Muscle layer of colon (tissue), 2 donors: ENCODE data around the gene SEC23B.

Experiments used
- H3K27ac ChIP-seq: one replicate; pipeline ENCODE4 v1.7.0; 2013; ENCODE audit warnings: low read depth, mild to moderate bottlenecking, low read length, moderate library complexity
- H3K27me3 ChIP-seq, 2 donors: one replicate each; pipeline ENCODE4 v1.7.0; 2013; ENCODE audit warnings: low read length in 2 of 2, mild to moderate bottlenecking in 2 of 2; ENCODE audit not compliant: insufficient read depth in 2 of 2, control insufficient read depth in 1 of 2
- H3K36me3 ChIP-seq: one replicate; pipeline ENCODE4 v1.7.0; 2013; ENCODE audit warnings: mild to moderate bottlenecking, low read length; ENCODE audit not compliant: insufficient read depth
- H3K4me1 ChIP-seq: one replicate; pipeline ENCODE4 v1.7.0; 2013; ENCODE audit warnings: mild to moderate bottlenecking, low read length; ENCODE audit not compliant: insufficient read depth
- H3K4me3 ChIP-seq, 2 donors: one replicate each; pipeline ENCODE4 v1.7.0; 2013; ENCODE audit warnings: low read length in 2 of 2, low read depth in 1 of 2, mild to moderate bottlenecking in 1 of 2, moderate library complexity in 1 of 2
- H3K9ac ChIP-seq: one replicate; pipeline ENCODE4 v1.7.0; 2013; ENCODE audit warnings: low read length
- H3K9me3 ChIP-seq: one replicate; pipeline ENCODE4 v1.7.0; 2013; ENCODE audit warnings: mild to moderate bottlenecking, low read length
- donor health status: abdominal sarcoma.
- donor health status: Adenocarcinoma of cecum.

The SEC23B gene

GRCh38 chr20:18527339-18527738 lies 19.6 kb downstream of the SEC23B start:
- Histone ChIP-seq H3K27ac (no peak overlapping the region), H3K4me1 (no peaks in the 10 kb centered on the region), H3K4me3 (no peak overlapping the region), H3K9me3 (no peaks in the 10 kb centered on the region), H3K9ac (no peak overlapping the region), H3K36me3 (peaks cover 65% of the 10 kb centered on the region), H3K27me3 (no peaks in the 10 kb centered on the region)

GRCh38 chr20:18527836-18528235 lies 20.1 kb downstream of the SEC23B start:
- Histone ChIP-seq H3K4me1 (no peaks in the 10 kb centered on the region), H3K27ac (no peak overlapping the region), H3K9ac (no peak overlapping the region), H3K9me3 (no peaks in the 10 kb centered on the region), H3K27me3 (no peaks in the 10 kb centered on the region), H3K36me3 (peaks cover 70% of the 10 kb centered on the region), H3K4me3 (no peak overlapping the region)

GRCh38 chr20:18529041-18529440 lies 21.3 kb downstream of the SEC23B start:
- H3K9me3 ChIP-seq, result no peaks in the 10 kb centered on the region
- no peaks in the 10 kb centered on the region for H3K4me1 ChIP-seq
- H3K4me3 ChIP-seq, result no peak overlapping the region
- no peak overlapping the region for H3K27ac ChIP-seq
- H3K36me3 ChIP-seq, result peaks cover 76% of the 10 kb centered on the region
- H3K27me3 ChIP-seq, result no peaks in the 10 kb centered on the region
- no peak overlapping the region for H3K9ac ChIP-seq

- Histone ChIP-seq H3K9ac (no peak overlapping the region), H3K4me1 (no peaks in the 10 kb centered on the region), H3K4me3 (no peak overlapping the region), H3K27ac (no peak overlapping the region), H3K9me3 (no peaks in the 10 kb centered on the region), H3K36me3 (peaks cover 55% of the 10 kb centered on the region), H3K27me3 (no peaks in the 10 kb centered on the region)
These were observed 24.9 kb downstream of the SEC23B start for GRCh38 chr20:18532626-18533025.

GRCh38 chr20:18533491-18533890 lies 25.8 kb downstream of the SEC23B start:
- Histone ChIP-seq H3K9ac (no peak overlapping the region), H3K27ac (no peak overlapping the region), H3K4me1 (no peaks in the 10 kb centered on the region), H3K27me3 (no peaks in the 10 kb centered on the region), H3K36me3 (peaks cover 46% of the 10 kb centered on the region), H3K4me3 (no peak overlapping the region), H3K9me3 (no peaks in the 10 kb centered on the region)

- Histone ChIP-seq H3K27me3 (no peaks in the 10 kb centered on the region), H3K27ac (no peak overlapping the region), H3K4me1 (no peaks in the 10 kb centered on the region), H3K4me3 (no peak overlapping the region), H3K9me3 (no peaks in the 10 kb centered on the region), H3K9ac (no peak overlapping the region), H3K36me3 (peaks cover 45% of the 10 kb centered on the region)
These were observed 26.4 kb downstream of the SEC23B start for GRCh38 chr20:18533978-18534644.

GRCh38 chr20:18537651-18538050 lies 29.9 kb downstream of the SEC23B start:
- H3K27me3 ChIP-seq, result no peaks in the 10 kb centered on the region
- H3K4me3 ChIP-seq, result no peak overlapping the region
- H3K27ac ChIP-seq, result no peak overlapping the region
- H3K9ac ChIP-seq, result no peak overlapping the region
- H3K4me1 ChIP-seq, result no peaks in the 10 kb centered on the region
- no peaks in the 10 kb centered on the region for H3K9me3 ChIP-seq
- H3K36me3 ChIP-seq, result peaks cover 29% of the 10 kb centered on the region

GRCh38 chr20:18541741-18542140 lies 34.0 kb downstream of the SEC23B start:
- Histone ChIP-seq H3K4me1 (no peaks in the 10 kb centered on the region), H3K4me3 (no peak overlapping the region), H3K9ac (no peak overlapping the region), H3K9me3 (no peaks in the 10 kb centered on the region), H3K36me3 (peaks cover 37% of the 10 kb centered on the region), H3K27ac (no peak overlapping the region), H3K27me3 (no peaks in the 10 kb centered on the region)

- H3K4me1 ChIP-seq, result no peaks in the 10 kb centered on the region
- H3K4me3 ChIP-seq, result no peak overlapping the region
- H3K36me3 ChIP-seq, result peaks cover 47% of the 10 kb centered on the region
- H3K9me3 ChIP-seq, result no peaks in the 10 kb centered on the region
- no peak overlapping the region for H3K9ac ChIP-seq
- no peaks in the 10 kb centered on the region for H3K27me3 ChIP-seq
- H3K27ac ChIP-seq, result no peak overlapping the region
These were observed 35.5 kb downstream of the SEC23B start for GRCh38 chr20:18543216-18543615.

- H3K9me3 ChIP-seq, result no peaks in the 10 kb centered on the region
- H3K9ac ChIP-seq, result no peak overlapping the region
- H3K36me3 ChIP-seq, result peaks cover 51% of the 10 kb centered on the region
- H3K4me1 ChIP-seq, result no peaks in the 10 kb centered on the region
- H3K27me3 ChIP-seq, result no peaks in the 10 kb centered on the region
- no peak overlapping the region for H3K27ac ChIP-seq
- H3K4me3 ChIP-seq, result no peak overlapping the region
These were observed 36.2 kb downstream of the SEC23B start for GRCh38 chr20:18543932-18544331.

- H3K4me1 ChIP-seq, result no peaks in the 10 kb centered on the region
- no peaks in the 10 kb centered on the region for H3K9me3 ChIP-seq
- no peak overlapping the region for H3K9ac ChIP-seq
- no peak overlapping the region for H3K27ac ChIP-seq
- H3K27me3 ChIP-seq, result no peaks in the 10 kb centered on the region
- peaks cover 50% of the 10 kb centered on the region for H3K36me3 ChIP-seq
- no peak overlapping the region for H3K4me3 ChIP-seq
These were observed 37.8 kb downstream of the SEC23B start for GRCh38 chr20:18545566-18545965.

GRCh38 chr20:18548465-18548864 lies 40.7 kb downstream of the SEC23B start:
- Histone ChIP-seq H3K9ac (no peak overlapping the region), H3K36me3 (peaks cover 48% of the 10 kb centered on the region), H3K9me3 (no peaks in the 10 kb centered on the region)

More at GRCh38 chr20:18548465-18548864, 40.7 kb downstream of the SEC23B start:
- Histone ChIP-seq H3K27me3 (no peaks in the 10 kb centered on the region), H3K27ac (no peak overlapping the region), H3K4me1 (no peaks in the 10 kb centered on the region), H3K4me3 (no peak overlapping the region)
